C4-2B (cell line): Measurements from ENCODE around the gene MDP1.

Experiments
- CTCF ChIP-seq: fragments of 450-650 bp; conservative IDR thresholded peaks from 2 replicates; pipeline ENCODE4 v1.5.1; 2017; ENCODE audit warnings: mild to moderate bottlenecking
- ZFX ChIP-seq: fragments of 450-650 bp; IDR thresholded peaks from 2 replicates; pipeline ENCODE4 v1.6.1; 2017

DNA sequence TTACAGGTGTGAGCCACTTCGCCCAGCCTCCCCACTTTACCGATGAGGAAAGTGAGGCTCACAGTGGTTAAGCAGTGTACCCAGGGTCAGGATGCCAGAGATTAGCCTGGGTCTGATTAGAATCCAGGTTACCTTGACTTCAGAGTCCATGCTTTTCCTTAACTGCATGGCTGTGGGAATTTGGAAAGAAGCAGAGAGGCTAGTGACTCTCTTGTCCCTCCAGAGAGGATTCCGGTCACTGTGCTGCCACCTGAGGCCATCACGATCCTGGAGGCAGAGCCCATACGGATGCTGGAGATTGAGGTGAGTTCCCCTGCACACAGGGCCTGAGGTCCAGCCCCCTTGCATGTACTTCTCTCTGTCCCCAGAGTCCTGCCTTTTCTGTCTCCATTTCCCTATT, 39.3 kb downstream of the MDP1 start:
- TF ChIP-seq CTCF, result no peak
- TF ChIP-seq ZFX, result no peak
